GM12891 (cell line): ENCODE results near the gene TRIM41. TPM values are rescaled to one million over a fixed set of nuclear protein-coding genes. Genes with fewer than 3 reads are reported as not detected.
"Not testable (repeated sequence)": the region's sequence is repeated elsewhere in the genome, so short reads cannot be mapped to it uniquely, and the experiment has no call there.

Experiments used
- DNase-seq: peaks from one replicate; pipeline ENCODE4 v3.0.0; 2011; ENCODE audit warnings: low spot score; ENCODE audit not compliant: insufficient read length
- FAIRE-seq: peaks from 2 replicates; lab custom pipeline; 2011; peaks lifted over from hg19 to GRCh38; lab: Jason Lieb, UNC
- PAX5 ChIP-seq: IDR thresholded peaks from 2 replicates; pipeline ENCODE4 v1.6.1; 2011; ENCODE audit warnings: low read length, moderate library complexity, mild to moderate bottlenecking; ENCODE audit not compliant: insufficient read depth, severe bottlenecking
- POLR2A ChIP-seq: IDR thresholded peaks from 2 replicates; pipeline ENCODE4 v1.6.1; 2011; ENCODE audit warnings: low read depth, low read length, control low read depth
- POLR2AphosphoS5 ChIP-seq: IDR thresholded peaks from 2 replicates; pipeline ENCODE4 v1.6.1; 2011; ENCODE audit warnings: low read depth, low read length, control low read depth
- POU2F2 ChIP-seq: IDR thresholded peaks from 2 replicates; pipeline ENCODE4 v1.6.1; 2011; ENCODE audit warnings: low read depth, mild to moderate bottlenecking, control low read depth, low read length, moderate library complexity
- SPI1 ChIP-seq: IDR thresholded peaks from 2 replicates; pipeline ENCODE4 v1.6.1; 2011; ENCODE audit warnings: low read depth, low read length, control low read depth
- TAF1 ChIP-seq: IDR thresholded peaks from 2 replicates; pipeline ENCODE4 v1.6.1; 2011; ENCODE audit warnings: low read depth, low read length, control low read depth
- polyA plus RNA-seq: library from polyadenylated mRNA; unstranded; fragments of >200 nt; gene quantifications from one replicate; pipeline ENCODE4 v1.2.1, GENCODE V29; 2012; ENCODE audit warnings: low read depth, missing spikeins, inconsistent platforms; ENCODE audit not compliant: missing spikeins

The TRIM41 gene
- 19.7 TPM for polyA plus RNA-seq

- DNase-seq (peak; percentile 80), FAIRE-seq (peak; percentile 95)
- TF ChIP-seq POLR2A: peak; percentile 88
- TF ChIP-seq SPI1: peak; percentile 69
- peak; percentile 84 for TF ChIP-seq TAF1
- peak; percentile 96 for TF ChIP-seq POLR2AphosphoS5
- TF ChIP-seq PAX5: no peak
- TF ChIP-seq POU2F2: peak; percentile 74
These were observed at the start of gene TRIM41 for GRCh38 chr5:181223058-181223728. TRIM41 (plus strand) TSS chr5:181223281; CDS start chr5:181224000, 719 bp downstream.

- DNase-seq: no peak
- FAIRE-seq: peak; percentile 5
- TF ChIP-seq SPI1 (no peak), TAF1 (no peak), POLR2AphosphoS5 (no peak), POU2F2 (no peak), PAX5 (no peak), POLR2A (no peak)
These were observed 49.4 kb upstream of the TRIM41 start for GRCh38 chr5:181173420-181174342.

GRCh38 chr5:181176254-181176952, 46.7 kb upstream of the TRIM41 start:
- TF ChIP-seq TAF1 (no peak), SPI1 (no peak), POU2F2 (no peak), POLR2A (no peak), PAX5 (no peak), POLR2AphosphoS5 (no peak)
- no peak for FAIRE-seq
- DNase-seq: no peak

- FAIRE-seq, DNase-seq: not testable (repeated sequence)
These were observed 45.5 kb upstream of the TRIM41 start for GRCh38 chr5:181177559-181177958.

GRCh38 chr5:181181650-181182565, 41.2 kb upstream of the TRIM41 start:
- peak; percentile 73 for FAIRE-seq
- DNase-seq: no peak
- TF ChIP-seq PAX5: no peak
- no peak for TF ChIP-seq POLR2AphosphoS5
- TF ChIP-seq POLR2A: no peak
- TF ChIP-seq SPI1: no peak
- TF ChIP-seq TAF1: no peak
- no peak for TF ChIP-seq POU2F2

- no peak for FAIRE-seq
- TF ChIP-seq POLR2A (no peak), TAF1 (no peak), POU2F2 (no peak), PAX5 (no peak), SPI1 (no peak), POLR2AphosphoS5 (no peak)
- DNase-seq: no peak
These were observed 40.4 kb upstream of the TRIM41 start for GRCh38 chr5:181182651-181183050.

DNA sequence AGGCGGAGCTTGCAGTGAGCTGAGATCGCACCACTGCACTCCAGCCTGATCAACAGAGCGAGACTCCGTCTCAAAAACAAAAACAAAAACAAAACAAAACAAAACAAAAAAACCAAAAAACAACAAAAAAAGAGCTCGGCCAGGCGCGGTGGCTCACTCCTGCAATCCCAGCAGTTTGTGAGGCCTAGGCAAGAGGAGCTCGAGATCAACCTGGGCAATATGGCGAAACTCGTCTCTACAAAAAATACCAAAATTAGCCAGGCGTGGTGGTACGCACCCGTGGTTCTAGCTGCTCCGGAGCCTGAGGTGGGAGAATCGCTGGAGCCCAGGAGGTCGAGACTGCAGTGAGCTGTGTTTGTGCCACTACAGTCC, 38.2 kb upstream of the TRIM41 start:
- DNase-seq: no peak
- no peak for TF ChIP-seq POLR2A
- TF ChIP-seq PAX5: no peak
- no peak for TF ChIP-seq POU2F2
- no peak for TF ChIP-seq TAF1
- TF ChIP-seq SPI1: no peak
- no peak for TF ChIP-seq POLR2AphosphoS5

GRCh38 chr5:181185560-181185959, 37.5 kb upstream of the TRIM41 start:
- no peak for FAIRE-seq
- TF ChIP-seq TAF1 (no peak), POLR2AphosphoS5 (no peak), POU2F2 (no peak), PAX5 (no peak), POLR2A (no peak), SPI1 (no peak)
- no peak for DNase-seq

More for the DNA sequence above, 38.2 kb upstream of the TRIM41 start:
- no peak for FAIRE-seq

DNA sequence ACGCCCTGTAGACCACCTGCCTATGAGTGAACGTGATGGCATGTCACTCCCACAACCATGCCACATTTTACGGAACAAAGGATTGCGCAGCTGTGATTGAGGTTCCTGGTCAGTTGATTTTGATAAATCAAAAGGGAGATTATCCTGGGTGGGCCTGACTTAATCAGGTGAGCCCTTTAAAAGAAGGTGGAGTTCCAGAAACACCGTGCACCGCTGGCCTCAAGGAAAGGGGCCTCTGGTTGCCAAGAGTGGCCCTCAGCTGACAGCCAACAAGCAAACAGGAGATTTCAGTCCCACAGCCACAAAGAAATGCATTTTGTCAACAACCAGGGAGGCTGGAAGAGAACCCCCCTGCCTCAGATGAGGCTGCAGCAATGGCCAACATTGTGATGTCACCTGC, 37.1 kb upstream of the TRIM41 start:
- no peak for TF ChIP-seq SPI1
- no peak for TF ChIP-seq POLR2A
- TF ChIP-seq TAF1: no peak
- no peak for TF ChIP-seq POU2F2
- FAIRE-seq: no peak
- no peak for DNase-seq
